AG10803 (cell line): ENCODE measurements around the gene GALNT18.

Experiments
- DNase-seq: peaks from one replicate; pipeline ENCODE4 v3.0.0; 2010; ENCODE audit warnings: low read depth
- H3K4me3 ChIP-seq: 2 replicates; pipeline ENCODE4 v1.5.1; 2011; ENCODE audit warnings: mild to moderate bottlenecking, low read length, control low read depth
- TF ChIP-seq, protein P1 (sequence below): conservative IDR thresholded peaks from 2 replicates; pipeline ENCODE4 v1.5.1; 2011; ENCODE audit warnings: mild to moderate bottlenecking, low read length, control low read depth, inconsistent platforms

GALNT18 gene

DNA sequence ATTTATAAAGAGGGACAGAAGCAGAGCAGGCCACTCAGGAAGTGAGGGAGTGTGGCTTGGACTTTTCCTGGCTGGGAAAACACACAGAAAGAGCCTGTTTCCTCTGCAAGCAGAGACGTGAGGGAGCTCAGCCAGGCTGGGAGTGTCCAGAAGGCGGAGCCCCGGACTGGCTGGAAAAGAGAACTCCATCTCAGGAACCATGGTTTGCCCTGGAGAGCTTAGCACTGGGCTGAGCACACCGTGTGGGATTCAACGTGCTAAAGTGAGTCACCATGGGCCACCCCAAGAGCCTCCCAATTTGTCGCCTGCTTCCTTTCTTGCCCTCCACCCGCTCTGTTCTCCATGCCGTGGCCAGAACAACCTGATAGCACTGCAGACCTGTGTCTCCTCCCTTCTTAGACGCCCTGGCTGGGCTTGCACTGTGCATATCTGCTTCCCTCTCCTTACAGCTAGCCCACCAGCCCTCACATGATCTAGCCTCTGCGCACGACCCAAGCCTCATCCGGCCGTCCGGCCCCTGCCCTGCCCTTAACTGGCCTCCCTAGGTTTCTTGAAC, 51.8 kb downstream of the GALNT18 start:
- no peak overlapping the region for H3K4me3 ChIP-seq
- TF ChIP-seq, protein P1, sequence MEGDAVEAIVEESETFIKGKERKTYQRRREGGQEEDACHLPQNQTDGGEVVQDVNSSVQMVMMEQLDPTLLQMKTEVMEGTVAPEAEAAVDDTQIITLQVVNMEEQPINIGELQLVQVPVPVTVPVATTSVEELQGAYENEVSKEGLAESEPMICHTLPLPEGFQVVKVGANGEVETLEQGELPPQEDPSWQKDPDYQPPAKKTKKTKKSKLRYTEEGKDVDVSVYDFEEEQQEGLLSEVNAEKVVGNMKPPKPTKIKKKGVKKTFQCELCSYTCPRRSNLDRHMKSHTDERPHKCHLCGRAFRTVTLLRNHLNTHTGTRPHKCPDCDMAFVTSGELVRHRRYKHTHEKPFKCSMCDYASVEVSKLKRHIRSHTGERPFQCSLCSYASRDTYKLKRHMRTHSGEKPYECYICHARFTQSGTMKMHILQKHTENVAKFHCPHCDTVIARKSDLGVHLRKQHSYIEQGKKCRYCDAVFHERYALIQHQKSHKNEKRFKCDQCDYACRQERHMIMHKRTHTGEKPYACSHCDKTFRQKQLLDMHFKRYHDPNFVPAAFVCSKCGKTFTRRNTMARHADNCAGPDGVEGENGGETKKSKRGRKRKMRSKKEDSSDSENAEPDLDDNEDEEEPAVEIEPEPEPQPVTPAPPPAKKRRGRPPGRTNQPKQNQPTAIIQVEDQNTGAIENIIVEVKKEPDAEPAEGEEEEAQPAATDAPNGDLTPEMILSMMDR = no peak
- DNase-seq = no peak

DNA sequence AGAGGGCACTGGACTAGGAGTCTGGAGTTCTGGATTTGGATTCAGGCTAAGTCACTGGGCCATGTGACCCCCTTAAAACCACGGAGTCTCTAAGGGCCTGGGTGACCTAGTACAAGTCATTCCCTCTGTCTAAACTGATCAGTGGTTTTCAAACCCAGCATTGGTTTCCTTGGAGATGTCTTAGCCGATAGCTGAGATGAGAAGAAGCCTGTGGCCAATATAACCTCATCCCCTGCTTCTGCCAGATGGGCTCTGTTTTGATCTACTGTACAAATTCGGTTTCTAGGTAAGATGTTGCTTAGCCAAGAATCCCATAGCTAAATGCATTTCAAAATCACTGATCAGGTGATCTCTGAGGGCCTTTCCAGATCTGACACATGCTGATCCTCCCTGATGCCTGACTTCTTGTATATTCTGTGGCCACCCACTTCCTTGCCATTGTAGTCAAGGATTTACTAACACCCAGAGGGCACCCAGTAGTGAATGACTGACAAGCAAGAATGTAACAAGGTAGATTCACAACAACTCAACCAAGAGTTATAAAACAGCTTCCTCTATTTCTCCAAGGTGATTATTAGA, 53.1 kb downstream of the GALNT18 start:
- TF ChIP-seq, protein P1 = no peak
- no peak overlapping the region for H3K4me3 ChIP-seq
- no peak for DNase-seq

DNA sequence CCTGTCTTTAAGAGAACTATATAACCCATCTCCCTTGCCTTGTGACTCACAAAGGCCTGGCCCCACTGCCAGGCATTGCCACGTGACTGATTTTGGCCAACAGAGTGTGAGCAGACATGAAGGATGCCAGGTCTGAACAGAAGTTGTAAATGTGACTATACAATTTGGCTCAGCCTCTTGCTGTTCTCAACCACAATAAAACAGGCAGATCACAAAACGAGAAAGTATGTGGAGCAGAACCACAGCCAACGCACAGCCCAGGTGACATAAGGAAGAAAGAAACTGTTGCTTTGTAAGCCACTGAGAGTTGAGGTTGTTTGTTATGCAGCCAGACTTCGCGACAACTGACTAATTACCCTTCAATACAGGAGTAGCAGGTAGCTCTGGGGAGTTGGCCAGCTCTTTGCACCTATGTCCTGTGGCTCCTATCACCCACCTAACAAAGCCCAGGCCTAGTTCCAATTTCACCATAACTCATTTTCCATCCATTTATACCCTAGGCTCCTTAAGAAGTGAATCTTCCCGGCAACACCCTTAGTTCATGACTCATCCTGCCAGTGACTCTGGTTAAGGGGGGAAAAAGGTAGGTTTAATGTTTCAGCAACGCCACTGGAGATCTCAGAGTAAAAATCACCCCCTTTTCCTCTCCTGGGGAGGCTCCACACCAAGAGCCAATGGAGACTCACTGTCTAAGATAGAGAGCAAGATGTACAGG, 53.7 kb downstream of the GALNT18 start:
- DNase-seq = no peak
- H3K4me3 ChIP-seq = no peak overlapping the region
- TF ChIP-seq, protein P1 = no peak

DNA sequence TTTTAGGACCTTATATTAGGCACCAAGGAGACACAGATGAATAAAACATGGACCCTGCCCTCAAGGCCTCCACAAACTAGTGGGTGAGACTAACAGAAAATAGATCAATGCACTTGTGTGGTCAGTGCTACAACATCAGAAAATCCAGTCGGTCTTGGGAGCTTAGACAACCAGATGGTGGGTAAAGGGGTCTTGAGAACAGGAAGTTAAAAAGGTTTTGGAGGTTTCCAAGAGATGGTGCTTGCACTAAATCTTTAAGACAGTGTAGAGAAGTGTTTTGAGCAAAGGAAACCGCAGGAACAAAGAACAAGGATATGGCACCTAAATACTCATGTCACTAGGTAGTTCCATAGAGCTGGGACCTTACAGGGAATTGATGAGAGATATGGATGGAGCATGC, 56.2 kb downstream of the GALNT18 start:
- TF ChIP-seq, protein P1 = no peak
- H3K4me3 ChIP-seq = no peak overlapping the region
- DNase-seq = no peak

DNA sequence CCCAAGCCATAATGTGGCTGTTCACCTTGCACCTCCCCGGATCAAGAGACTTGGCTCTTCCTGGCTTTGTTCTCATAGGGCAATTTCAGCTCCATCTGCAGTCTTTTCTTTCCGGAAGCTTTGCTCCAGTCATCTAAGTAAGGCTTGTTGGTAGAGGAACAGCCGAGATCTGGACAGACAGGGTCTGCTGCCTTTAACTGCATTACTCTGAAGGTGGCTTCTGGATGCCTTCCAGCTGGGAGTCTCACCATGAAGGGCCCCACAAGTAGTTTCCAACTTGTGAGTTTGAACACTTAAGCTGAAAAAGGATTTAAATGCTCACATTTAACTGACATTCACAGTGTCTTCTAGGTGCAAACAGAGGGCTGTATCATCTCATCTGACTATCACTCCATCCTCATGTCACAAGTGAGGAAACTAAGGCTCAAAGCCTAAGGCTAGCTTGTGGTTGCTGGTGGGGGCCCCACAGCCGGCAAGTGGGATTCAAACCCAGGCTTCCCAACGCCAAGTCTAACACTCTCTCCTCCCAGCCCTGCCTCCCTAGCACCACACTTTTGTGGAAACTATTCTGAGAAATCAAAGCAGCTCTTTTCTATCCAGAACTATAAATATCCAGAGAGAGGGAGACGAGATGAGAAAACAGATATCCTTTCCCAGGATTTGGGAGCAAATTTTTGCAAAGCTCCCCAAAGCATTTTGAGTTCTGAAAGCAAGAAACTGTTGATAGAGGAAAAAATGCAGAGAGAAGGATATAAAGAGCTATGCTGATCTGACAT, 58.4 kb downstream of the GALNT18 start:
- no peak for DNase-seq
- H3K4me3 ChIP-seq = no peak overlapping the region
- TF ChIP-seq, protein P1 = no peak

DNA sequence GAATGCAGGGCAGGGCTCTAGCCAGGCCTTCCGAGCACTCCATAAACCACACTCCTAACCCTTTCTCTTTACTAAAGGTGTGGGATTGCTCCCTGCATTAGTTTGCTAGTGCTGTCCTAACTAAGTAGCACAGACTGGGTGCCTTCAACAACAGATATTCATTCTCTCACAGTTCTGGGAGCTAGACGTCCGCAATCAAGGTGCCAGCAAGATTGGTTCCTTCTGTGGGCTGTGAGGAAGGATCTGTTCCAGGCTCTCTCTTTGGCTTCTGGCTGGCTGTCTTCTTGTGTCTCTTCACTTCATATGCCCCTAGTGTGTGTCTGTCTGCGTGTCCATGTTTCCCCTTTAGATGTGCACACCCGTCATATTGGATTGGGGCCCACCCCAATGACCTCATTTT, 59.8 kb downstream of the GALNT18 start:
- no peak for DNase-seq
- no peak overlapping the region for H3K4me3 ChIP-seq
- TF ChIP-seq, protein P1 = no peak

DNA sequence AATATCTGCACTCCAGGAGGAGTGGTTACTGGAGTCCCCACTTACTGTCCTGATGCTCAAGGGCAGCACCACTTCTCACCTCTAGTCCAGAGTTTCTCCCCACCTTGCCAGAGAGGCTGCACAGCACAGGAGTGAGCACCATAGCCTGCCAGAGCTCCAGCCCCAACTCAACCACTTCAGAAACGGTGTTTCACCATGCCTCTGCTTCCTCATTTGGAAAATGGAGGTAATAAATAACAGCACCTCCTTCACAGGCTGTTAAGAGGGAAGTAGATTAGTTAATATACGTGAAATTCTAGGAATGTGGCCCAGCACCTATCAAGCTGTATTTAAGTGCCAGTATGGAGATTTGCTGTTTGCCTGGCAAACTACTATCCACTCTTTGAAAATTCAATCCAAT, 63.0 kb downstream of the GALNT18 start:
- no peak for DNase-seq
- no peak overlapping the region for H3K4me3 ChIP-seq
- TF ChIP-seq, protein P1 = no peak
